Ishikawa (cell line): ENCODE data around the gene DYNC1H1.

Experiments used
- CREB1 ChIP-seq: IDR thresholded peaks from 2 replicates; pipeline ENCODE4 v1.6.1; 2012; ENCODE audit warnings: low read depth
- EP300 ChIP-seq: IDR thresholded peaks from 2 replicates; pipeline ENCODE4 v1.6.1; 2012; ENCODE audit warnings: borderline replicate concordance
- TEAD4 ChIP-seq: IDR thresholded peaks from 2 replicates; pipeline ENCODE4 v1.6.1; 2012
- YY1 ChIP-seq: IDR thresholded peaks from 2 replicates; pipeline ENCODE4 v1.6.1; 2012; ENCODE audit warnings: low read depth
- TF ChIP-seq, protein P1 (sequence below): IDR thresholded peaks from 2 replicates; pipeline ENCODE4 v1.6.1; 2012
- TF ChIP-seq, protein P2 (sequence below): IDR thresholded peaks from 2 replicates; pipeline ENCODE4 v1.6.1; 2012; ENCODE audit warnings: low read depth, mild to moderate bottlenecking

DNA sequence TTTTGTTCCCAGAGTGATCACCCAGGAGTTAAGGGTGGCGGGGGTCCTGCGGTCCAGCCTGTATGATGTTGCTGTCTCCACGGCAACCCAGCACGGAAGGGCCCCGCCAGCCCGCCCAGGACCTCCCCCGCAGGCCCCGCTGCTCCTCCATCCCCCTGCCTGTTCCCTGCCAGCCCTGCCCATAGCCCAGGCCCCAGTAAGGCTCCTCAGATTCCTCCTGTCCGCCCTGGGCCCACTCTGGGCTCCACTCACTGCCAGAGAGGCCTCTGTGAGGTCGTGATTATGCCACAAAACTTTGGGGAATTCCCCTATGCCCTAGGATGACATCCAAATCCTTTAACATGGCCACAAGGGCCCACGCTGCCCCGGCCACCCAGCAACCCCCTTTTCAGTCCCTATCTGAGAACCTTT is 101.7 kb downstream of the DYNC1H1 start:
- TF ChIP-seq YY1 (no peak), CREB1 (no peak), EP300 (no peak), TEAD4 (no peak)
- TF ChIP-seq, protein P1, sequence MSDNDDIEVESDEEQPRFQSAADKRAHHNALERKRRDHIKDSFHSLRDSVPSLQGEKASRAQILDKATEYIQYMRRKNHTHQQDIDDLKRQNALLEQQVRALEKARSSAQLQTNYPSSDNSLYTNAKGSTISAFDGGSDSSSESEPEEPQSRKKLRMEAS: no peak
- TF ChIP-seq, protein P2, sequence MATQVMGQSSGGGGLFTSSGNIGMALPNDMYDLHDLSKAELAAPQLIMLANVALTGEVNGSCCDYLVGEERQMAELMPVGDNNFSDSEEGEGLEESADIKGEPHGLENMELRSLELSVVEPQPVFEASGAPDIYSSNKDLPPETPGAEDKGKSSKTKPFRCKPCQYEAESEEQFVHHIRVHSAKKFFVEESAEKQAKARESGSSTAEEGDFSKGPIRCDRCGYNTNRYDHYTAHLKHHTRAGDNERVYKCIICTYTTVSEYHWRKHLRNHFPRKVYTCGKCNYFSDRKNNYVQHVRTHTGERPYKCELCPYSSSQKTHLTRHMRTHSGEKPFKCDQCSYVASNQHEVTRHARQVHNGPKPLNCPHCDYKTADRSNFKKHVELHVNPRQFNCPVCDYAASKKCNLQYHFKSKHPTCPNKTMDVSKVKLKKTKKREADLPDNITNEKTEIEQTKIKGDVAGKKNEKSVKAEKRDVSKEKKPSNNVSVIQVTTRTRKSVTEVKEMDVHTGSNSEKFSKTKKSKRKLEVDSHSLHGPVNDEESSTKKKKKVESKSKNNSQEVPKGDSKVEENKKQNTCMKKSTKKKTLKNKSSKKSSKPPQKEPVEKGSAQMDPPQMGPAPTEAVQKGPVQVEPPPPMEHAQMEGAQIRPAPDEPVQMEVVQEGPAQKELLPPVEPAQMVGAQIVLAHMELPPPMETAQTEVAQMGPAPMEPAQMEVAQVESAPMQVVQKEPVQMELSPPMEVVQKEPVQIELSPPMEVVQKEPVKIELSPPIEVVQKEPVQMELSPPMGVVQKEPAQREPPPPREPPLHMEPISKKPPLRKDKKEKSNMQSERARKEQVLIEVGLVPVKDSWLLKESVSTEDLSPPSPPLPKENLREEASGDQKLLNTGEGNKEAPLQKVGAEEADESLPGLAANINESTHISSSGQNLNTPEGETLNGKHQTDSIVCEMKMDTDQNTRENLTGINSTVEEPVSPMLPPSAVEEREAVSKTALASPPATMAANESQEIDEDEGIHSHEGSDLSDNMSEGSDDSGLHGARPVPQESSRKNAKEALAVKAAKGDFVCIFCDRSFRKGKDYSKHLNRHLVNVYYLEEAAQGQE: no peak
